Measurements from ENCODE around the gene ZHX3. TPM values are rescaled to one million over a fixed set of nuclear protein-coding genes. Genes with fewer than 3 reads are reported as not detected.

ZHX3 gene
- total RNA-seq, 6 experiments from 2014 or later: 64.1 to 80.1 (median 72.0) TPM

DNA sequence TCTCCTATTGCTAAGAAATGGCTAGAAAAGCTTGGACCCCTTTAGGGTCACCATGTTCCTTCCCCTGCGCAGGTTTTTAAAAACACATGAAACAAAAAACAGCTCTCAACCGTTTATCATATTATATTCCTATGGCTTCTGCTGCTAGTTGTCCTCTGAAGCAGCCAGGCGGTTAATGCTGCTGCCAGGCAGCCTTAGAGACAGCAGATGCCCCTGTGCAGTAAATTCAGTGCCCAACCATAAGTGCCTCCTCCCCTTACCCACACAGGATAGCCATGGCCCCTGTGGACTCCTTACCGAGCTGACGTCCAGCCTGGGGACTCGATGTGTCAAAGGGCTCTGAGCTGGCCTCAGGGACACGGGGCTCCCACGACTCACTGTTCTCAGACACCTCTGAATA, 115.8 kb downstream of the ZHX3 start:
- H3K4me3 Mint-ChIP-seq: no peak overlapping the region
- no peaks in the 10 kb centered on the region; the same call in 1 of the 2 replicates for H3K4me1 Mint-ChIP-seq (ENCODE audit: low read depth)
- no peak for DNase-seq
- no peak overlapping the region for H3K27ac Mint-ChIP-seq
- TF ChIP-seq CTCF (IDR thresholded peaks at IDR 0.05): no peak
- H3K9me3 Mint-ChIP-seq: peaks cover 16% of the 10 kb centered on the region
- peaks cover 11% of the 10 kb centered on the region; the same call in 1 of the 2 replicates for H3K27me3 Mint-ChIP-seq (ENCODE audit: insufficient read depth)
- peaks cover 70% of the 10 kb centered on the region for H3K36me3 Mint-ChIP-seq (ENCODE audit: low read depth)

DNA sequence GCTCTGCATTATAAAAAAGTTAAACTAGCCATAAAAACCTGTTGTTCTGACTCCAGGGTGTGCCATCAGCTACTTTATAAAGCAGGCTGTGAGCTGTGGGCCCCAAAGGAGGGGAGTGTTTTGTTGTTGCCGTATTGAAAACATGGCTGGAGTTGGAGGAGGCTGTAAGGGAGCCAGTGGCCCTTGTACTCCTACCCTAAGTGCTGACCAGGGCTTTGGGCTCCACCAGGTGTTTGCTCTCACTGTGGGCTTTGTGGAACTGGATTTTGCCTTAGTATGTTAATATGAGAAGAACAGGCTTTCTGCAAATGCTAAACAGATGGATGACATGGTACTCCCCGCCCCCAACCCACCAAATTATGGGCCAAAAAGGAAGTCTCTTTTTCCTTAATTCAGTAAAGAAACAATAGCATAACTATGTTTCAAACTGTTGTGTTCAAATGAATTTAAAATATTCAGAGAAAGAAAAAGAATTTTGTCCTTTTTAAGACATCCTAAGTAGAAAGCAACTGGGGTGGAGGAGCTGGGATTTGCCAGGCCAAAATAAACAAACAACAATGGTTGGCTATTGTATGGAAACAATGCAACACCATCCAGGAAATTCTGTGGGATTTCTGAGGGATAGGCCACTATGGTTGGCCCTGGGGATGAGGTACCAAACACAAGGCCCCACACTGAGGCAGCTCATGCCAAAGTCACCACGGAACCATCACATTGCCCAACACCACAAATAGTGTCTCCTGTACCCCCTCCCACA, 116.9 kb downstream of the ZHX3 start:
- peaks cover 76% of the 10 kb centered on the region for H3K36me3 Mint-ChIP-seq (ENCODE audit: low read depth)
- no peak overlapping the region for H3K27ac Mint-ChIP-seq
- H3K9me3 Mint-ChIP-seq: peaks cover 16% of the 10 kb centered on the region
- no peak for TF ChIP-seq CTCF (IDR thresholded peaks at IDR 0.05)
- DNase-seq: no peak
- peaks cover 5% of the 10 kb centered on the region; the same call in 1 of the 2 replicates for H3K4me1 Mint-ChIP-seq (ENCODE audit: low read depth)
- H3K4me3 Mint-ChIP-seq: no peak overlapping the region
- peaks cover 11% of the 10 kb centered on the region; the same call in 1 of the 2 replicates for H3K27me3 Mint-ChIP-seq (ENCODE audit: insufficient read depth)

DNA sequence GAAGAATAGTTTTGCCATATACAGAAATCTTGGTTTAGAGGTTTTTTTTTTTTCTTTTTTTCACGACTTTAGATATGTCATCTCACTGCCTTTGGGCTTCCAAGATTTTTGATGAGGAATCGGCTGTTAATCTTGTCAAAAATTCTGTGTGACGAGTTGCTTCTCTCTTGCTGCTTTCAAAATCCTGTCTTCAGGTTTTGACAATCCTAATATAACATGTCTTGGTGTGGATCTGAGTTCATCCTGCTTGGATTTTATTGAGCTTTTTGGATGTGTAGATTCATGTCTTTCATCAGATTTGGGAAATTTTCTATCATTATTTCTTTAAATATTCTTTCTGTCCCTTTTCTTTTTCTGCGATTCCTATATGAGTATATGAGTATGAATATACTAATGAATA, 119.1 kb downstream of the ZHX3 start:
- DNase-seq: no peak
- H3K4me1 Mint-ChIP-seq (ENCODE audit: low read depth): peaks cover 6% of the 10 kb centered on the region; the same call in 1 of the 2 replicates
- H3K27ac Mint-ChIP-seq: no peak overlapping the region
- H3K4me3 Mint-ChIP-seq: no peak overlapping the region
- H3K27me3 Mint-ChIP-seq (ENCODE audit: insufficient read depth): peaks cover 8% of the 10 kb centered on the region; the same call in 1 of the 2 replicates
- H3K36me3 Mint-ChIP-seq (ENCODE audit: low read depth): peaks cover 75% of the 10 kb centered on the region
- TF ChIP-seq CTCF (IDR thresholded peaks at IDR 0.05): no peak
- H3K9me3 Mint-ChIP-seq: peaks cover 24% of the 10 kb centered on the region

- DNase-seq: no peak
- Mint-ChIP-seq H3K4me3 (no peak overlapping the region), H3K27me3 (ENCODE audit: insufficient read depth) (peaks cover 2% of the 10 kb centered on the region; the same call in 1 of the 2 replicates), H3K27ac (no peak overlapping the region), H3K4me1 (ENCODE audit: low read depth) (peaks cover 6% of the 10 kb centered on the region; the same call in 1 of the 2 replicates), H3K9me3 (peaks cover 32% of the 10 kb centered on the region), H3K36me3 (ENCODE audit: low read depth) (peaks cover 70% of the 10 kb centered on the region)
- no peak for TF ChIP-seq CTCF (IDR thresholded peaks at IDR 0.05)
These were observed 120.8 kb downstream of the ZHX3 start for GRCh38 chr20:41196653-41197225.

GRCh38 chr20:41192575-41192974, 125.0 kb downstream of the ZHX3 start:
- DNase-seq: no peak
- Mint-ChIP-seq H3K4me3 (no peak overlapping the region), H3K9me3 (peaks cover 41% of the 10 kb centered on the region), H3K27ac (no peak overlapping the region), H3K36me3 (ENCODE audit: low read depth) (peaks cover 75% of the 10 kb centered on the region), H3K27me3 (ENCODE audit: insufficient read depth) (no peaks in the 10 kb centered on the region; the same call in 1 of the 2 replicates), H3K4me1 (ENCODE audit: low read depth) (peaks cover 22% of the 10 kb centered on the region)
- no peak for TF ChIP-seq CTCF (IDR thresholded peaks at IDR 0.05)

Data from HFFc6 (cell line).